GM12892 (cell line): ENCODE results near the gene TNS1.

Source experiments
- POLR2A ChIP-seq: IDR thresholded peaks from 2 replicates; pipeline ENCODE4 v1.6.1; 2011; ENCODE audit warnings: low read depth, low read length, control low read depth
- POLR2AphosphoS5 ChIP-seq: IDR thresholded peaks from 2 replicates; pipeline ENCODE4 v1.6.1; 2011; ENCODE audit warnings: low read depth, low read length, control low read depth

GRCh38 chr2:217843324-217843723, 159.5 kb downstream of the TNS1 start:
- TF ChIP-seq POLR2A (no peak), POLR2AphosphoS5 (no peak)
